A673 (cell line): ENCODE data around the gene EMX1. TPM values are rescaled to one million over a fixed set of nuclear protein-coding genes. Genes with fewer than 3 reads are reported as not detected.

ENCODE experiments used
- BruUV-seq: library from RNA; stranded (reverse); fragments of 400-500 nt; replicated peaks from 2 replicates; lab custom pipeline; 2021; lab: Mats Ljungman, UMichigan
- CTCF ChIA-PET: fragments of 300-600 bp; sonication (Branson Sonifier 250); formaldehyde crosslinking; loops from one replicate; lab custom pipeline; 2022; ENCODE audit warnings: antibody characterized with exemption; lab: Charles Lee
- POLR2A ChIA-PET: fragments of 300-600 bp; sonication (Branson Sonifier 250); formaldehyde crosslinking; loops from one replicate; lab custom pipeline; 2022; ENCODE audit warnings: antibody characterized with exemption; ENCODE audit not compliant: low non-redundant PET; lab: Charles Lee
- DNase-seq: peaks from one replicate; pipeline ENCODE4 v3.0.0-alpha.2; 2015; ENCODE audit warnings: low spot score
- H3K27ac ChIP-seq: fragments of 200-600 bp; sonication (generic); 2 replicates; pipeline ENCODE4 v1.5.1; 2016; ENCODE audit warnings: mixed run types, low read depth, mild to moderate bottlenecking, mixed read lengths, antibody characterized with exemption, low read length; ENCODE audit not compliant: poor library complexity, severe bottlenecking
- H3K27me3 ChIP-seq: fragments of 200-600 bp; sonication (generic); replicated peaks from 2 replicates; pipeline ENCODE4 v1.6.1; 2017; ENCODE audit warnings: mixed run types, low read depth, mild to moderate bottlenecking, mixed read lengths, antibody characterized with exemption, low read length; ENCODE audit not compliant: insufficient read depth, poor library complexity
- H3K36me3 ChIP-seq: fragments of 200-600 bp; sonication (generic); 2 replicates; pipeline ENCODE4 v1.6.1; 2016; ENCODE audit warnings: mixed run types, mild to moderate bottlenecking, mixed read lengths, antibody characterized with exemption, low read length; ENCODE audit not compliant: insufficient read depth, poor library complexity, severe bottlenecking
- H3K4me1 ChIP-seq: fragments of 200-600 bp; sonication (generic); 2 replicates; pipeline ENCODE4 v1.6.1; 2017; ENCODE audit warnings: mixed run types, mild to moderate bottlenecking, mixed read lengths, antibody characterized with exemption, low read length; ENCODE audit not compliant: insufficient read depth, poor library complexity, severe bottlenecking
- H3K4me3 ChIP-seq: fragments of 200-600 bp; sonication (generic); 2 replicates; pipeline ENCODE4 v1.5.1; 2016; ENCODE audit warnings: low read depth, mixed run types, mild to moderate bottlenecking, mixed read lengths, low read length; ENCODE audit not compliant: poor library complexity, severe bottlenecking
- H3K9me3 ChIP-seq: fragments of 200-600 bp; sonication (generic); 2 replicates; pipeline ENCODE4 v1.6.1; 2016; ENCODE audit warnings: mixed run types, low read depth, mild to moderate bottlenecking, mixed read lengths, antibody characterized with exemption, low read length; ENCODE audit not compliant: poor library complexity, severe bottlenecking
- CTCF ChIP-seq: fragments of 300-800, 200-600 bp; sonication (generic); conservative IDR thresholded peaks from 2 replicates; pipeline ENCODE4 v1.5.1; 2017; ENCODE audit warnings: low read depth, mild to moderate bottlenecking, antibody characterized with exemption, low read length, moderate library complexity, mixed read lengths
- EZH2 ChIP-seq: fragments of 200-600 bp; sonication (generic); IDR thresholded peaks from 2 replicates; pipeline ENCODE4 v1.6.1; 2017; ENCODE audit warnings: borderline replicate concordance, low read depth, mild to moderate bottlenecking, mixed read lengths, antibody characterized with exemption, low read length; ENCODE audit not compliant: poor library complexity, severe bottlenecking
- intact Hi-C: fragments of 100-400 bp; cut with micrococcal nuclease; formaldehyde crosslinking; loops from one replicate; pipeline ENCODE4 v1.10.0; 2022; ENCODE audit not compliant: unreplicated experiment
- total RNA-seq: library from RNA; stranded (reverse); gene quantifications from 2 replicates; pipeline ENCODE4 v1.2.3, GENCODE V29; 2021

The EMX1 gene
- total RNA-seq, 1 experiment from 2014 or later: not detected

GRCh38 chr2:72984172-72984671 lies 66.9 kb downstream of the EMX1 start:
- ChIA-PET POLR2A (no interaction called here), CTCF (no interaction called here)
- H3K36me3 ChIP-seq: no peaks in the 10 kb centered on the region
- TF ChIP-seq EZH2 (no peak), CTCF (no peak)
- H3K27ac ChIP-seq: no peak overlapping the region
- H3K9me3 ChIP-seq: no peaks in the 10 kb centered on the region
- no TSS peak for BruUV-seq
- intact Hi-C loops: no loop called here
- DNase-seq: no peak
- no peaks in the 10 kb centered on the region for H3K27me3 ChIP-seq
- H3K4me1 ChIP-seq: peaks cover 5% of the 10 kb centered on the region
- no peak overlapping the region for H3K4me3 ChIP-seq

Other genes starting within 250 kb of the EMX1 start
- 138 and 146 TPM in 2 replicates for gene EXOC6B, start 91.5 kb upstream of the EMX1 start, total RNA-seq
- gene SPR, start 30.1 kb upstream of the EMX1 start, total RNA-seq: 22.6 and 25.6 TPM in 2 replicates
- gene SFXN5, start 154.2 kb downstream of the EMX1 start, total RNA-seq: 23.1 and 23.3 TPM in 2 replicates
- gene RAB11FIP5, start 195.4 kb downstream of the EMX1 start, total RNA-seq: 12.9 and 13.7 TPM in 2 replicates